Liver (tissue), 3 donors: ENCODE data around the gene PFN4.

Source experiments
- GABPA ChIP-seq, 2 donors: IDR thresholded peaks in 1 of 2; conservative IDR thresholded peaks in 1 of 2; 2 replicates each; pipeline ENCODE4 v1.6.1; 2016; ENCODE audit warnings: antibody characterized with exemption in 2 of 2, mild to moderate bottlenecking in 1 of 2, moderate library complexity in 1 of 2
- RAD21 ChIP-seq, 2 donors: IDR thresholded peaks; 2 replicates each; pipeline ENCODE4 v1.6.1; 2016; ENCODE audit warnings: antibody characterized with exemption in 2 of 2, mild to moderate bottlenecking in 2 of 2
- TF ChIP-seq, protein P1 (sequence below): fragments of 150-350 bp; IDR thresholded peaks from 2 replicates; pipeline ENCODE4 v1.5.1; 2017; ENCODE audit warnings: improper control_type of control experiment, low read depth, low read length; ENCODE audit not compliant: missing input control
- TF ChIP-seq, protein P2 (sequence below): IDR thresholded peaks from 2 replicates; pipeline ENCODE4 v1.6.1; 2016; ENCODE audit warnings: antibody characterized with exemption
- donor health status: healthy.
- donor health status: healthy.

DNA sequence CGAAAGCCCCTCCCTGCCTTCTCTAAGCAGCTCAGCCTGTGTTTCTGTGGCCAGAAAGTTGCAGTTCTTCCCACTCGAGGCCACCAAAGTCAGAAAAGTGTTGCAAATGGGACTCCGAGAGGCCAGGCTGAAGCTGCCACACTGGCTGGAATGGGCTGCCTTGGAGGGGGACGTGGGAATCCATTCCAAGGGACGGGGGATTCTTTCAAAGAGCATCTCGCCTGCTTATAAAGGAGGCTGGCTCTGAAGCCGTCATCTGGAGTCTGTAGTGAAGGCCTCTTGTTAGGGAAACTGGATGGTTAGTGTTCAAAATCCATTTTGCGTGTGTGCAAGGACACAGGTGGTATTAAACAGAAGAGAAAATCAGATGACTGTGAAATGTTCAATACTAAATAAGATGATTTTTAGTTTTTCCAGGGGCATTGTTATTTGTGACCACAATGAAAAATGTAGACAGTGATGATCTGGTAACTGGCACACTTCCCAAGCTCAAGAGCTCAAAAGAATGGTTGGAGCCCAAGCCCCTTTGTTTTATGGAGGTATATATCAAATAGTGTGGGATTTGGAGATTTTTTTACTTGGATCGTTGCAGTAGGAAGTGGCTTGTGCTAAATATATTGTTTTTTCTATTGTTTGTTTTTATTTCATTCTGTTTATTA is 917 bp upstream of the PFN4 start:
- TF ChIP-seq, protein P1, sequence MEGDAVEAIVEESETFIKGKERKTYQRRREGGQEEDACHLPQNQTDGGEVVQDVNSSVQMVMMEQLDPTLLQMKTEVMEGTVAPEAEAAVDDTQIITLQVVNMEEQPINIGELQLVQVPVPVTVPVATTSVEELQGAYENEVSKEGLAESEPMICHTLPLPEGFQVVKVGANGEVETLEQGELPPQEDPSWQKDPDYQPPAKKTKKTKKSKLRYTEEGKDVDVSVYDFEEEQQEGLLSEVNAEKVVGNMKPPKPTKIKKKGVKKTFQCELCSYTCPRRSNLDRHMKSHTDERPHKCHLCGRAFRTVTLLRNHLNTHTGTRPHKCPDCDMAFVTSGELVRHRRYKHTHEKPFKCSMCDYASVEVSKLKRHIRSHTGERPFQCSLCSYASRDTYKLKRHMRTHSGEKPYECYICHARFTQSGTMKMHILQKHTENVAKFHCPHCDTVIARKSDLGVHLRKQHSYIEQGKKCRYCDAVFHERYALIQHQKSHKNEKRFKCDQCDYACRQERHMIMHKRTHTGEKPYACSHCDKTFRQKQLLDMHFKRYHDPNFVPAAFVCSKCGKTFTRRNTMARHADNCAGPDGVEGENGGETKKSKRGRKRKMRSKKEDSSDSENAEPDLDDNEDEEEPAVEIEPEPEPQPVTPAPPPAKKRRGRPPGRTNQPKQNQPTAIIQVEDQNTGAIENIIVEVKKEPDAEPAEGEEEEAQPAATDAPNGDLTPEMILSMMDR, result no peak
- TF ChIP-seq, protein P2, sequence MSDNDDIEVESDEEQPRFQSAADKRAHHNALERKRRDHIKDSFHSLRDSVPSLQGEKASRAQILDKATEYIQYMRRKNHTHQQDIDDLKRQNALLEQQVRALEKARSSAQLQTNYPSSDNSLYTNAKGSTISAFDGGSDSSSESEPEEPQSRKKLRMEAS, result no peak
- TF ChIP-seq GABPA (IDR thresholded peaks at IDR 0.05 in 1 of 2, conservative IDR thresholded peaks at IDR 0.05 in 1 of 2) (no peak), RAD21 (IDR thresholded peaks at IDR 0.05) (no peak)
